ENCODE measurements around the gene CHST9. TPM values are rescaled to one million over a fixed set of nuclear protein-coding genes. Genes with fewer than 3 reads are reported as not detected.

The CHST9 gene
- total RNA-seq, 1 donor from 2014 or later = 0.21 TPM

GRCh38 chr18:26970637-26971036 is 214.5 kb downstream of the CHST9 start:
- Histone ChIP-seq H3K9me3 (no peaks in the 10 kb centered on the region), H3K36me3 (no peaks in the 10 kb centered on the region), H3K27ac (no peak overlapping the region), H3K27me3 (no peaks in the 10 kb centered on the region), H3K4me1 (no peaks in the 10 kb centered on the region), H3K4me3 (no peak overlapping the region)
- DNase-seq (ENCODE audit: low spot score in 2 of 2) = no peak
- intact Hi-C loops (cut with DNase I) = no loop called here
- TF ChIP-seq CTCF (IDR thresholded peaks at IDR 0.05) = no peak

- no peak for DNase-seq (ENCODE audit: low spot score in 2 of 2)
- TF ChIP-seq CTCF (IDR thresholded peaks at IDR 0.05) = no peak
- H3K9me3 ChIP-seq = no peaks in the 10 kb centered on the region
- H3K4me3 ChIP-seq = no peak overlapping the region
- intact Hi-C loops (cut with DNase I) = no loop called here
- no peak overlapping the region for H3K27ac ChIP-seq
- no peaks in the 10 kb centered on the region for H3K4me1 ChIP-seq
- no peaks in the 10 kb centered on the region for H3K36me3 ChIP-seq
- no peaks in the 10 kb centered on the region for H3K27me3 ChIP-seq
These were observed 219.9 kb downstream of the CHST9 start for GRCh38 chr18:26965206-26965605.

GRCh38 chr18:26963292-26963691 is 221.8 kb downstream of the CHST9 start:
- intact Hi-C loops (cut with DNase I) = no loop called here
- Histone ChIP-seq H3K4me1 (no peaks in the 10 kb centered on the region), H3K9me3 (no peaks in the 10 kb centered on the region), H3K4me3 (no peak overlapping the region), H3K36me3 (no peaks in the 10 kb centered on the region), H3K27me3 (no peaks in the 10 kb centered on the region), H3K27ac (no peak overlapping the region)
- no peak for DNase-seq (ENCODE audit: low spot score in 2 of 2)
- no peak for TF ChIP-seq CTCF (IDR thresholded peaks at IDR 0.05)

GRCh38 chr18:26961839-26962238 is 223.3 kb downstream of the CHST9 start:
- intact Hi-C loops (cut with DNase I) = no loop called here
- Histone ChIP-seq H3K4me3 (no peak overlapping the region), H3K36me3 (no peaks in the 10 kb centered on the region), H3K9me3 (no peaks in the 10 kb centered on the region), H3K4me1 (no peaks in the 10 kb centered on the region), H3K27me3 (no peaks in the 10 kb centered on the region), H3K27ac (no peak overlapping the region)
- no peak for TF ChIP-seq CTCF (IDR thresholded peaks at IDR 0.05)
- no peak for DNase-seq (ENCODE audit: low spot score in 2 of 2)

GRCh38 chr18:26960911-26961310 is 224.2 kb downstream of the CHST9 start:
- no peak for DNase-seq (ENCODE audit: low spot score in 2 of 2)
- no peak for TF ChIP-seq CTCF (IDR thresholded peaks at IDR 0.05)
- intact Hi-C loops (cut with DNase I) = no loop called here

GRCh38 chr18:26956863-26957262 is 228.2 kb downstream of the CHST9 start:
- no peak for TF ChIP-seq CTCF (IDR thresholded peaks at IDR 0.05)
- no peaks in the 10 kb centered on the region for H3K9me3 ChIP-seq
- no peaks in the 10 kb centered on the region for H3K4me1 ChIP-seq
- intact Hi-C loops (cut with DNase I) = no loop called here
- no peaks in the 10 kb centered on the region for H3K36me3 ChIP-seq
- no peaks in the 10 kb centered on the region for H3K27me3 ChIP-seq
- no peak overlapping the region for H3K4me3 ChIP-seq
- no peak for DNase-seq (ENCODE audit: low spot score in 2 of 2)
- H3K27ac ChIP-seq = no peak overlapping the region

More at GRCh38 chr18:26960911-26961310, 224.2 kb downstream of the CHST9 start:
- Histone ChIP-seq H3K27me3 (no peaks in the 10 kb centered on the region), H3K4me3 (no peak overlapping the region), H3K4me1 (no peaks in the 10 kb centered on the region), H3K27ac (no peak overlapping the region), H3K36me3 (no peaks in the 10 kb centered on the region), H3K9me3 (no peaks in the 10 kb centered on the region)
